A549 (cell line): ENCODE data around the gene KRT14. TPM values are rescaled to one million over a fixed set of nuclear protein-coding genes. Genes with fewer than 3 reads are reported as not detected.
A peak's percentile ranks its signal among the peaks of the same experiment; 100 is the strongest.
"Not testable (repeated sequence)": the region's sequence is repeated elsewhere in the genome, so short reads cannot be mapped to it uniquely, and the experiment has no call there.

Source experiments
- ATAC-seq, 2 experiments: fragments of 200-7000 bp in 1 of 2; fragments of >200 bp in 1 of 2; cut with Nextera tagmentation in 1 of 2; cut with Tn5 transposase in 1 of 2; 3 replicates each; pipeline versions ENCODE4 v1.8.0 to v1.9.1; 2018 to 2020; ENCODE audit warnings: mild to moderate bottlenecking in 1 of 2, moderate library complexity in 1 of 2
- CTCF ChIA-PET: fragments of 300-600 bp; sonication (Branson Sonifier 250); formaldehyde crosslinking; extraction: SDS; loops from one replicate; lab custom pipeline; 2021; ENCODE audit warnings: antibody characterized with exemption, inconsistent platforms; lab: Yijun Ruan, JAX
- POLR2A ChIA-PET: fragments of 350-600 bp; formaldehyde crosslinking; extraction: SDS; loops from one replicate; lab custom pipeline; 2021; ENCODE audit warnings: antibody characterized with exemption, inconsistent platforms; lab: Yijun Ruan, JAX
- DNase-seq, 2 experiments: peaks; one replicate each; pipeline versions ENCODE4 v3.0.0 to v3.0.0-alpha.2; 2011 to 2016; ENCODE audit warnings: low read depth in 1 of 2, low spot score in 1 of 2
- FAIRE-seq: peaks from 2 replicates; lab custom pipeline; 2011; peaks lifted over from hg19 to GRCh38; lab: Jason Lieb, UNC
- H3K27ac ChIP-seq, 2 experiments: fragments of >200 bp; sonication (Bioruptor Twin); formaldehyde crosslinking; 3 replicates each; pipeline ENCODE4 v1.5.1; 2016 to 2017
- H3K4me1 ChIP-seq: fragments of >200 bp; sonication (Bioruptor Twin); formaldehyde crosslinking; 3 replicates; pipeline ENCODE4 v1.6.1; 2016
- H3K4me2 ChIP-seq: fragments of >200 bp; sonication (Bioruptor Twin); formaldehyde crosslinking; 3 replicates; pipeline ENCODE4 v1.6.1; 2016
- H3K4me3 ChIP-seq: fragments of >200 bp; sonication (Bioruptor Twin); formaldehyde crosslinking; 3 replicates; pipeline ENCODE4 v1.5.1; 2016
- H3K9me3 ChIP-seq: fragments of >200 bp; sonication (Bioruptor Twin); formaldehyde crosslinking; 3 replicates; pipeline ENCODE4 v1.6.1; 2016
- ATOH8 ChIP-seq: fragments of 250-450 bp; sonication (Bioruptor Pico); IDR thresholded peaks from 2 replicates; pipeline ENCODE4 v1.5.0; 2020; ENCODE audit warnings: low read depth, mild to moderate bottlenecking, moderate library complexity
- BCL3 ChIP-seq: fragments of >200 bp; sonication (Bioruptor Twin); formaldehyde crosslinking; IDR thresholded peaks from 3 replicates; pipeline ENCODE4 v1.6.1; 2016
- CBX2 ChIP-seq: fragments of 200-600 bp; sonication (generic); IDR thresholded peaks from 2 replicates; pipeline ENCODE4 v1.6.1; 2016; ENCODE audit warnings: low read depth, mild to moderate bottlenecking, borderline replicate concordance
- CBX8 ChIP-seq: fragments of 200-600 bp; sonication (generic); IDR thresholded peaks from 2 replicates; pipeline ENCODE4 v1.6.1; 2016
- CHD4 ChIP-seq: fragments of 200-600 bp; sonication (generic); IDR thresholded peaks from 2 replicates; pipeline ENCODE4 v1.6.1; 2016; ENCODE audit warnings: antibody characterized with exemption, mild to moderate bottlenecking, borderline replicate concordance
- CTCF ChIP-seq: fragments of >200 bp; sonication (Bioruptor Twin); formaldehyde crosslinking; IDR thresholded peaks from 3 replicates; pipeline ENCODE4 v1.5.1; 2016
- EHF ChIP-seq: fragments of 250-450 bp; sonication (Bioruptor Pico); IDR thresholded peaks from 2 replicates; pipeline ENCODE4 v1.5.0; 2020; ENCODE audit warnings: mild to moderate bottlenecking
- ELK1 ChIP-seq: fragments of 150-350 bp; IDR thresholded peaks from 2 replicates; pipeline ENCODE4 v1.6.1; 2014; ENCODE audit warnings: low read depth, mild to moderate bottlenecking, low read length
- EP300 ChIP-seq, 2 experiments: fragments of >200 bp; sonication (Bioruptor Twin); formaldehyde crosslinking; IDR thresholded peaks; 2 replicates in 1 of 2; 3 replicates in 1 of 2; pipeline ENCODE4 v1.6.1; 2016 to 2017
- ESRRA ChIP-seq: fragments of 150-350 bp; IDR thresholded peaks from 2 replicates; pipeline ENCODE4 v1.6.1; 2014; ENCODE audit warnings: mild to moderate bottlenecking, low read length, borderline replicate concordance
- FOSL2 ChIP-seq, 2 experiments: fragments of 450-650 bp in 1 of 2; fragments of >200 bp in 1 of 2; sonication (Bioruptor Twin) in 1 of 2; formaldehyde crosslinking; IDR thresholded peaks; 2 replicates each; pipeline versions ENCODE4 v1.5.0 to v1.6.1; 2016 to 2020; ENCODE audit warnings: mild to moderate bottlenecking in 1 of 2, moderate library complexity in 1 of 2
- FOXS1 ChIP-seq: fragments of 250-450 bp; sonication (Bioruptor Pico); IDR thresholded peaks from 2 replicates; pipeline ENCODE4 v1.5.0; 2020; ENCODE audit warnings: mild to moderate bottlenecking, moderate library complexity
- HOXB13 ChIP-seq: fragments of 250-450 bp; sonication (Bioruptor Pico); IDR thresholded peaks from 2 replicates; pipeline ENCODE4 v1.5.0; 2020; ENCODE audit warnings: low read depth, mild to moderate bottlenecking, moderate library complexity
- JUN ChIP-seq, 2 experiments: fragments of >200 bp; sonication (Bioruptor Twin); formaldehyde crosslinking; IDR thresholded peaks; 2 replicates in 1 of 2; 3 replicates in 1 of 2; pipeline ENCODE4 v1.6.1; 2016 to 2017
- KDM5A ChIP-seq: fragments of 200-600 bp; sonication (generic); IDR thresholded peaks from 2 replicates; pipeline ENCODE4 v1.6.1; 2016; ENCODE audit warnings: antibody characterized with exemption, mild to moderate bottlenecking
- MAZ ChIP-seq: fragments of 150-350 bp; IDR thresholded peaks from 2 replicates; pipeline ENCODE4 v1.6.1; 2014; ENCODE audit warnings: antibody characterized with exemption, low read depth, low read length, borderline replicate concordance
- POLR2AphosphoS2 ChIP-seq: conservative IDR thresholded peaks from 2 replicates; pipeline ENCODE4 v1.6.1; 2012; ENCODE audit warnings: low read length, improper control_type of control experiment, inconsistent platforms
- RAD21 ChIP-seq, 2 experiments: fragments of >200 bp in 1 of 2; sonication (Bioruptor Twin) in 1 of 2; formaldehyde crosslinking in 1 of 2; IDR thresholded peaks in 1 of 2; conservative IDR thresholded peaks in 1 of 2; 2 replicates in 1 of 2; 3 replicates in 1 of 2; pipeline ENCODE4 v1.6.1; 2012 to 2018; ENCODE audit warnings: inconsistent platforms in 1 of 2
- RARB ChIP-seq: fragments of 250-450 bp; sonication (Bioruptor Pico); IDR thresholded peaks from 2 replicates; pipeline ENCODE4 v1.8.0; 2021; ENCODE audit warnings: mild to moderate bottlenecking, moderate library complexity
- TP53 ChIP-seq: fragments of 250-450 bp; sonication (Bioruptor Pico); IDR thresholded peaks from 2 replicates; pipeline ENCODE4 v1.5.0; 2021; ENCODE audit warnings: mild to moderate bottlenecking, moderate library complexity
- USF2 ChIP-seq: fragments of 450-650 bp; IDR thresholded peaks from 2 replicates; pipeline ENCODE4 v1.6.1; 2014; ENCODE audit warnings: antibody characterized with exemption
- ZFP36 ChIP-seq: fragments of 450-650 bp; IDR thresholded peaks from 2 replicates; pipeline ENCODE4 v1.6.1; 2014; ENCODE audit warnings: borderline replicate concordance; ENCODE audit not compliant: partially characterized antibody
- ZNF302 ChIP-seq: fragments of 250-450 bp; sonication (Bioruptor Pico); IDR thresholded peaks from 2 replicates; pipeline ENCODE4 v1.9.0; 2021; ENCODE audit warnings: inconsistent platforms, mild to moderate bottlenecking, moderate library complexity
- WGBS: methylation state at CpG from one replicate; pipeline ENCODE4 v1.1.6; 2017; ENCODE audit errors: missing lambda C conversion rate; 5-methylcytosine and 5-hydroxymethylcytosine counted together
- polyA plus RNA-seq, 4 experiments: library from polyadenylated mRNA; depleted of rRNA in 3 of 4; stranded (reverse); fragments of >200 nt; fragmentation: RNase III in 1 of 4; extraction: RNeasy Plus Mini Kit Qiagen cat#74134 plus additional on column Dnase treatment in 1 of 4; gene quantifications; 2 replicates in 3 of 4; 3 replicates in 1 of 4; pipeline ENCODE4 v1.2.3, GENCODE V29; 2011 to 2017

Gene KRT14
- polyA plus RNA-seq, 2 of the 4 experiments (the other 2 are of a cell fraction), result 0.04 to 0.10 TPM

GRCh38 chr17:41617698-41618097 lies 31.0 kb upstream of the KRT14 start:
- Histone ChIP-seq H3K4me2 (no peak overlapping the region), H3K4me3 (no peak overlapping the region)
- 51% methylated on average over 11 of the region's 11 CpGs for WGBS
- TF ChIP-seq ZFP36 (no peak), HOXB13 (CRISPR knock-in tag) (no peak), EP300 (IDR thresholded peaks at IDR 0.05) (no peak), FOSL2 (IDR thresholded peaks at IDR 0.05) (no peak), FOSL2 (CRISPR knock-in tag; IDR thresholded peaks at IDR 0.05) (no peak), EHF (CRISPR knock-in tag) (no peak), CBX2 (no peak), CHD4 (no peak), MAZ (no peak), ELK1 (no peak), JUN (IDR thresholded peaks at IDR 0.05) (no peak), ATOH8 (no peak)
- TF ChIP-seq, all 56 proteins: peak for 0
- CTCF ChIA-PET, result interaction anchor here (1.2 to 2.1 kb wide), 5 partner anchors 30 to 69 kb away, joined by 3 to 9 read pairs (median 6); no protein-coding TSS in a partner anchor
- Histone ChIP-seq H3K4me1 (peaks cover 6% of the 10 kb centered on the region), H3K27ac (no peak overlapping the region), H3K9me3 (no peaks in the 10 kb centered on the region)
- peak in 1 of 2 experiments; percentile 15; a peak in 1 of 6 replicates for ATAC-seq
- no peak for FAIRE-seq
- no peak for DNase-seq
- POLR2A ChIA-PET, result no interaction called here

- ATAC-seq, result no peak
- 41% methylated on average over 3 of the region's 3 CpGs for WGBS
- Histone ChIP-seq H3K4me3 (no peak overlapping the region), H3K27ac (no peak overlapping the region), H3K4me1 (peaks cover 12% of the 10 kb centered on the region), H3K9me3 (no peaks in the 10 kb centered on the region), H3K4me2 (no peak overlapping the region)
- DNase-seq, result no peak
- ChIA-PET POLR2A (no interaction called here), CTCF (interaction anchor here (1.3 to 2.1 kb wide), 4 partner anchors 21 to 68 kb away, joined by 3 to 9 read pairs (median 6); no protein-coding TSS in a partner anchor)
- FAIRE-seq, result no peak
- no peak for TF ChIP-seq POLR2AphosphoS2
- TF ChIP-seq CBX8, result no peak
- no peak for TF ChIP-seq JUN (IDR thresholded peaks at IDR 0.05)
- TF ChIP-seq CTCF, result no peak
- no peak for TF ChIP-seq MAZ
These were observed 30.4 kb upstream of the KRT14 start for GRCh38 chr17:41617136-41617535.

GRCh38 chr17:41616486-41616885 lies 29.8 kb upstream of the KRT14 start:
- H3K27ac ChIP-seq, POLR2A ChIA-PET, H3K4me3 ChIP-seq, DNase-seq, ATAC-seq, H3K9me3 ChIP-seq, FAIRE-seq, H3K4me2 ChIP-seq: not testable (repeated sequence)
- WGBS, result 74% methylated on average over 4 of the region's 4 CpGs
- CTCF ChIA-PET, result interaction anchor here (0.7 to 2.1 kb wide), 5 partner anchors 21 to 813 kb away, joined by 3 to 9 read pairs (median 5); no protein-coding TSS in a partner anchor
- peaks cover 12% of the 10 kb centered on the region for H3K4me1 ChIP-seq

GRCh38 chr17:41615454-41615853 lies 28.8 kb upstream of the KRT14 start:
- 20% methylated on average over 7 of the region's 7 CpGs for WGBS
- Histone ChIP-seq H3K4me2 (no peak overlapping the region), H3K4me1 (peaks cover 12% of the 10 kb centered on the region)
- TF ChIP-seq USF2, result no peak
- TF ChIP-seq RARB (CRISPR knock-in tag), result no peak
- TF ChIP-seq RAD21 (conservative IDR thresholded peaks at IDR 0.05 in 1 of 2, IDR thresholded peaks at IDR 0.05 in 1 of 2), result no peak
- no peak for TF ChIP-seq FOXS1
- no peak for TF ChIP-seq POLR2AphosphoS2
- TF ChIP-seq JUN (IDR thresholded peaks at IDR 0.05), result no peak
- TF ChIP-seq ZNF302, result no peak
- no peak for TF ChIP-seq KDM5A
- TF ChIP-seq ESRRA, result no peak
- no peak for TF ChIP-seq BCL3
- TF ChIP-seq TP53, result no peak
- TF ChIP-seq, all 56 proteins: peak for 0
- ATAC-seq, result no peak
- peak in 1 of 2 experiments; percentile 58 for DNase-seq
- ChIA-PET CTCF (interaction anchor here (0.6 to 2.2 kb wide), 7 partner anchors 13 to 1000 kb away, joined by 3 to 9 read pairs (median 4); no protein-coding TSS in a partner anchor), POLR2A (no interaction called here)
- H3K27ac ChIP-seq, result no peak overlapping the region
- H3K4me3 ChIP-seq, result no peak overlapping the region
- FAIRE-seq, result no peak
- H3K9me3 ChIP-seq, result no peaks in the 10 kb centered on the region
